CD1c-positive myeloid dendritic cell (primary cell): ENCODE measurements around the gene TAF11L7.
"Not testable (repeated sequence)": the region's sequence is repeated elsewhere in the genome, so short reads cannot be mapped to it uniquely, and the experiment has no call there.

Source experiments
- DNase-seq: peaks from one replicate; pipeline ENCODE4 v3.0.0-alpha.2; 2016; ENCODE audit errors: extremely low spot score

Gene TAF11L7

DNA sequence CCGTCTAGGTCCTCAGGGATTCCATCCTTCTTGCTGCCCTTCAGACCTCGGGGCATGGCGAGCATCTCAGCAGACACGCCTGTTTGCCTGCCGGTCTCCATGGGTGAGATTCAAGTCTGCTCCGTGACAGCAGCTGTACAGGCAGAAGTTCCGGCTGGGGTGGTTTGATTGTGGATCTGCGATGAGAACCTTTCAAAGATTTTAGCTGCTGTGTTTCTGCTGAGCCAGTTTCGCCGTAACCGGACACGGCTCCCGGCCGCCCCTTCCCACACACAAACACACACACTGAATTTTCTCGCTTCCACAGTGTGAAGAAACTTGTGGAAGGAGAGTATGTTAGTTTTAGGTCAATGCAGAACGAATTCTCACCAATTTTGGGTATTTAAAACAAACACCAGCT is at the start of gene TAF11L7:
Gene TAF11L7 (minus strand): TSS at position 101 of the 400 bp plus-strand sequence.
- not testable (repeated sequence) for DNase-seq

DNA sequence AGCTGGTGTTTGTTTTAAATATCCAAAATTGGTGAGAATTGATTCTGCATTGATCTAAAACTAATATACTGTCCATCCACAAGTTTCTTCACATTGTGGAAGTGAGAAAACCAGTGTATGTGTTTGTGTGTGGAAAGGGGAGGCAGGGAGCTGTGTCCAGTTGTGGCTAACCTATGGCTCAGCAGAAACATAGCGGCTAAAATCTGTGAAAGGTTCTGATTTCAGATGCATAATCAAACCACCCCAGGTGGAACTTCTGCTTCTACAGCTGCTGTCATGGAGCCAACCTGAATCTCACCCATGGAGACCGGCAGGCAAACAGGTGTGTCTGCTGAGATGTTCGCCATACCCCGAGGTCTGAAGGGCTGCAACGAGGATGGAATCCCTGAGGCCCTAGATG is 48.6 kb upstream of the TAF11L7 start, which contains the start of gene TAF11L14:
Gene TAF11L14 (plus strand): TSS at position 301 of the 400 bp plus-strand sequence.
- no peak for DNase-seq

GRCh38 chr5:17631788-17632187 is 46.2 kb upstream of the TAF11L7 start, which contains the start of gene TAF11L13:
TSS of gene TAF11L13 (plus strand) at chr5:17632088.
- not testable (repeated sequence) for DNase-seq

GRCh38 chr5:17625686-17626085 is 40.1 kb upstream of the TAF11L7 start:
- DNase-seq = no peak

DNA sequence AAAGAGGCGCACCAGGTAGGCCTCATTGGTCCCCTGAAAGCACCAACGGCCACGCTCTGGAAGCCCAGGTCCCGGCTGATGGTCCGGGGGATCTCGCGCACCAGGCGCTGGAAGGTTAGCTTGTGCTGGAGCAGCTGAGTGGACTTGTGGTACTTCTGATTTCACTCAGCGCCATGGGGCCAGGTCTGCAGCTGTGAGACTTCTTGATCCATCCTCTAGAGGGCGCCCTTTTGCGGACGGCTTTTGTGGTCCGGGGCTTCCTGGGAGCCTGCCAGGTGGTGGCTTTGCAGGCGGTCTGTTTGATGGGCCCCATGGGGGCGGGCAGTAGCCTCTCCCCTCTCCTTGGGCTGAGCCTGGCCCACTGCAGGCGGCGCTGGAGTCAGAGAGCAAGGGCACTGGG is 35.1 kb upstream of the TAF11L7 start:
- DNase-seq = no peak

DNA sequence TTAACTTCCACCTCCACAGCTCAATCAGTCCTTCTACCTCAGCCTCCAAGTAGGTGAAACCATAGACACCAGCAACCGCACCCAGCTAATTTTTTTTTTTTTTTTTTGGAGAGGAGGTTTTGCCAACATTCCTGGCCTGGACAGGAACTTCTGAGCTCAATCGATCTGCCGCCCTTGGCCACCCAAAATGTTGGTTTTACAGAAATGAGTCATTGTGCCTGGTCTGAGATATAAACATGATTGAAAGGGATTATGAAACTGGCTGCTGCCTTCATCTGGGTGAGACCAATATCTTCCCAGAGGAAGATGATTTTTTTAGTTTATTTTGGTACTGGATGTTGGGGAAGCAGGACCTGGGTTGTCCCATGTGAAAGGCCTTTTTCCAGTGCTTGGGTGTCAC is 33.8 kb upstream of the TAF11L7 start:
- DNase-seq = no peak

DNA sequence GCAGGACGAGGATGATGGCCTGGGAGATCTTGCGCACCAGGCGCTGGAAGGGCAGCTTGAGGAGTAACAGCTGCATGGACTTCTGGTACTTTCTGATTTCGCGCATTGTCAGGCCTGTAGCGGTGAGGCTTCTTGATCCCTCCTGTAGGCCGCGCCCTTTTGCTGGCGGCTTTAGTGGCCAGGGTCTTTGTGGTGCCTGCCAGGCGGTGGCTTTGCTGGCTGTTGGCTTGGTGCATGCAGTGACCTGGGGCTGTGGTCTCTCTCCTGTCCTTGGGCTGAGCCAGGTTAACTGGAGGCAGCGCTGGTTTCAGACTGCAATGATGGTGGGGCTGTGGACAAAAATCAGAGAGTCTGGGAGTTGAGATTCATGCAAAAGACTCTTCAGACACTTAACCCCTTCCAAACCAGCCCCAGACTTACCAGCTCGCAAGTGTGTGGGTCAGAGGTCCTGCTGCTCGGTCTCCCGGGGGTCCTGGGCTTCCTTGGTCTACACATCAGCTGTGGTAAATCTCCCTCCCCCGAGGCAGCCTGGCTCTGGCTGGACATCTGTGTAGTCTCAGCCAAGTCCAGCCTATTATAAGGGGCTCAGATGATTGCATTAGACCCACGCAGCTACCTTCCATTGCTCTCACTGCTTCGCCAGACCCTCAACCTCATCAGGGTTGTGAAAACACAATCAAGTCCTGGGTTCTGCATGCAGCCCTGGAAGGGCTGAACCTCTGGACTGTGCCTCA is 29.5 kb upstream of the TAF11L7 start:
- no peak for DNase-seq

GRCh38 chr5:17610092-17610491 is 24.5 kb upstream of the TAF11L7 start, which contains the start of gene TAF11L12:
TSS of gene TAF11L12 (plus strand) at chr5:17610392.
- not testable (repeated sequence) for DNase-seq

- DNase-seq = not testable (repeated sequence)
Observed at GRCh38 chr5:17607461-17607860, 21.9 kb upstream of the TAF11L7 start.

DNA sequence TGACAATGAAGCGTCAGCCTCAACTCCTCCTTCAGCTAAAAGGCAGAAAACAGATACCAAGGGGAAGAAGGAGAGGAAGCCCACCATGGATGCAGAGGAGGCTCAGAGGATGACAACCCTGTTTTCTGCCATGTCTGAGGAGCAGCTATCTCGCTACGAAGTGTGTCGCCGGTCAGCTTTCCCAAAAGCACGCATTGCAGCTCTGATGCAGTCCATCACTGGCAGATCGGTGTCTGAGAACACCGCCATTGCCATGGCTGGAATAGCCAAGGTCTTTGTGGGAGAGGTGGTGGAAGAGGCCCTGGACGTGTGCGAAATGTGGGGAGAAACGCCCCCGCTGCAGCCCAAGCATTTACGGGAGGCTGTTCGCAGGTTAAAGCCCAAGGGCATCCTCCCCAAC is 19.4 kb upstream of the TAF11L7 start:
- DNase-seq = no peak

- DNase-seq = not testable (repeated sequence)
Observed at GRCh38 chr5:17603880-17604279, 18.3 kb upstream of the TAF11L7 start, which contains the start of gene TAF11L11. TSS of gene TAF11L11 (plus strand) at chr5:17604183.

- DNase-seq = not testable (repeated sequence)
Observed at GRCh38 chr5:17597728-17598127, 12.2 kb upstream of the TAF11L7 start, which contains the start of gene TAF11L10. TSS of gene TAF11L10 (minus strand) at chr5:17597828.

- not testable (repeated sequence) for DNase-seq
Observed at GRCh38 chr5:17594255-17594654, 8.7 kb upstream of the TAF11L7 start, which contains the start of gene TAF11L9. TSS of gene TAF11L9 (minus strand) at chr5:17594394.

- DNase-seq = not testable (repeated sequence)
Observed at GRCh38 chr5:17590860-17591259, 5.3 kb upstream of the TAF11L7 start, which contains the start of gene TAF11L8. TSS of gene TAF11L8 (minus strand) at chr5:17590960.
